K562 (cell line): ENCODE results near the gene PKIB.

ENCODE experiments used
- PHF20 ChIP-seq: fragments of 450-650 bp; IDR thresholded peaks from 2 replicates; pipeline ENCODE4 v1.6.1; 2018; ENCODE audit not compliant: partially characterized antibody
- TF ChIP-seq, protein P1 (sequence below), 2 experiments: IDR thresholded peaks; 2 replicates each; pipeline ENCODE4 v1.6.1; 2012; ENCODE audit warnings: improper control_type of control experiment in 2 of 2, low read depth in 2 of 2, low read length in 2 of 2, borderline replicate concordance in 1 of 2

DNA sequence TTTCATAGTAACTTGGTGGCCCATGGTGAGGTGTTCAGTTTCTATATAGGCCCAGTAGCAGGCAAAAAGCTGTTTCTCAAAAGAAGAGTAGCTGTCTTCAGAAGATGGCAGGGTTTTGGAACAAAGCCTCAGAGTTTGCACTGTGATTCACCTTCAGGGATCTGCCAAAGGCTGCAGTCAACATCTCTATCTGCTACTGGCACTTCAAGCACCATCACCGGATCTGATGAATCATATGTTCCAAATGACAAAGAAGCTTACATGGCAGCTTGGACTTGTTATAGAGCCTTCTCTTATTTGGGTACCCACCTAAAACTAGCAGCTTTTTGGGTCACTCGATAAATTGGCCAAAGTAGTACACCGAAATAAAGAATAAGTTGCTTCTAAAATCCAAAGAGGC lies 39.5 kb downstream of the PKIB start:
- no peak for TF ChIP-seq PHF20
- TF ChIP-seq, protein P1, sequence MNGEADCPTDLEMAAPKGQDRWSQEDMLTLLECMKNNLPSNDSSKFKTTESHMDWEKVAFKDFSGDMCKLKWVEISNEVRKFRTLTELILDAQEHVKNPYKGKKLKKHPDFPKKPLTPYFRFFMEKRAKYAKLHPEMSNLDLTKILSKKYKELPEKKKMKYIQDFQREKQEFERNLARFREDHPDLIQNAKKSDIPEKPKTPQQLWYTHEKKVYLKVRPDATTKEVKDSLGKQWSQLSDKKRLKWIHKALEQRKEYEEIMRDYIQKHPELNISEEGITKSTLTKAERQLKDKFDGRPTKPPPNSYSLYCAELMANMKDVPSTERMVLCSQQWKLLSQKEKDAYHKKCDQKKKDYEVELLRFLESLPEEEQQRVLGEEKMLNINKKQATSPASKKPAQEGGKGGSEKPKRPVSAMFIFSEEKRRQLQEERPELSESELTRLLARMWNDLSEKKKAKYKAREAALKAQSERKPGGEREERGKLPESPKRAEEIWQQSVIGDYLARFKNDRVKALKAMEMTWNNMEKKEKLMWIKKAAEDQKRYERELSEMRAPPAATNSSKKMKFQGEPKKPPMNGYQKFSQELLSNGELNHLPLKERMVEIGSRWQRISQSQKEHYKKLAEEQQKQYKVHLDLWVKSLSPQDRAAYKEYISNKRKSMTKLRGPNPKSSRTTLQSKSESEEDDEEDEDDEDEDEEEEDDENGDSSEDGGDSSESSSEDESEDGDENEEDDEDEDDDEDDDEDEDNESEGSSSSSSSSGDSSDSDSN (IDR thresholded peaks at IDR 0.05; ENCODE audit: borderline replicate concordance in 1 of 2, low read depth in 2 of 2, low read length in 2 of 2): no peak
